ENCODE data around the gene PIPOX. TPM values are rescaled to one million over a fixed set of nuclear protein-coding genes. Genes with fewer than 3 reads are reported as not detected.
A peak's percentile ranks its signal among the peaks of the same experiment; 100 is the strongest.

The PIPOX gene, protein sequence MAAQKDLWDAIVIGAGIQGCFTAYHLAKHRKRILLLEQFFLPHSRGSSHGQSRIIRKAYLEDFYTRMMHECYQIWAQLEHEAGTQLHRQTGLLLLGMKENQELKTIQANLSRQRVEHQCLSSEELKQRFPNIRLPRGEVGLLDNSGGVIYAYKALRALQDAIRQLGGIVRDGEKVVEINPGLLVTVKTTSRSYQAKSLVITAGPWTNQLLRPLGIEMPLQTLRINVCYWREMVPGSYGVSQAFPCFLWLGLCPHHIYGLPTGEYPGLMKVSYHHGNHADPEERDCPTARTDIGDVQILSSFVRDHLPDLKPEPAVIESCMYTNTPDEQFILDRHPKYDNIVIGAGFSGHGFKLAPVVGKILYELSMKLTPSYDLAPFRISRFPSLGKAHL
- 1.1 TPM for total RNA-seq
- long read RNA-seq, result 0 reads

DNA sequence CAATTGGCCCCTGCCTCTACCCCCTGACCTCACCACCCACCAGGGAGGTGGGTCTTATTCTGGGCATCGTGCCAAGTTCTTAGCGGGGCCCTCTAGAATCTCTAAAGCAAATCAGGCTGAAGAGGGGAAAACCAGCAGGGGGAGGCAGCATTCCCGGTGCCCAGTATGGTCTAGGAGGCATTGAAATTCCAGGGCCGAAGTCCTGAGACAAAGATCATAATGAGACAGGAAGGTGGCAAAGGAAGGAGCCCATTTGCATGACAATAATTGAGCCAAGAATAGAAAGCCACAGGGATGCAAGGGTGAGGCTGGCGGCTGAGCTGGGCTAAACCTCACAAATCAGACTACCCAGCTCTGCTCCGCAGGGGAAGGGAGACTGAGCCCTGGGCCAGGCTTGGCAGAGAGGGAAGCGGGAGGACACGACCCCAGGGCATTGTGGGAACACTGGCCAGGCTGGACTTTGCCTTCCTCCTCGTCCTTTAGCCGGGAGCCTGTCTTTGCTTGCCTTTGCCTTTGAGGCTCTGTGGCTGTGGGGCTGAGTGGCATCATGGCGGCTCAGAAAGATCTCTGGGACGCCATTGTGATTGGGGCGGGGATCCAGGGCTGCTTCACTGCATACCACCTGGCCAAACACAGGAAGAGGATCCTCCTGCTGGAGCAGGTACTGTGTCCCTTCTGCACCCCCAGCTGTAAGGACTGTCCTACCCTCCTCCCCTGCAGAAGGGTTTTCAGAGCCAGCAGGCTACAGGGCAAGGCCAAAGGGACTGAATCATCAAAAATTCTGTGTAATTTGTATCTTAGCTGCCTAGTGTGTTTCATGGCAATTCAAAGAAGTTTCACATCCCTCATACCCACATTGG, at the start of gene PIPOX:
TSS of gene PIPOX (plus strand) at position 463 of the 860 bp plus-strand sequence. CDS start at position 548, 85 bp downstream.
- ATAC-seq (peak; percentile 59), DNase-seq (ENCODE audit: missing footprints) (peak; percentile 55)
- intact Hi-C loops (cut with DNase I), result no loop called here

DNA sequence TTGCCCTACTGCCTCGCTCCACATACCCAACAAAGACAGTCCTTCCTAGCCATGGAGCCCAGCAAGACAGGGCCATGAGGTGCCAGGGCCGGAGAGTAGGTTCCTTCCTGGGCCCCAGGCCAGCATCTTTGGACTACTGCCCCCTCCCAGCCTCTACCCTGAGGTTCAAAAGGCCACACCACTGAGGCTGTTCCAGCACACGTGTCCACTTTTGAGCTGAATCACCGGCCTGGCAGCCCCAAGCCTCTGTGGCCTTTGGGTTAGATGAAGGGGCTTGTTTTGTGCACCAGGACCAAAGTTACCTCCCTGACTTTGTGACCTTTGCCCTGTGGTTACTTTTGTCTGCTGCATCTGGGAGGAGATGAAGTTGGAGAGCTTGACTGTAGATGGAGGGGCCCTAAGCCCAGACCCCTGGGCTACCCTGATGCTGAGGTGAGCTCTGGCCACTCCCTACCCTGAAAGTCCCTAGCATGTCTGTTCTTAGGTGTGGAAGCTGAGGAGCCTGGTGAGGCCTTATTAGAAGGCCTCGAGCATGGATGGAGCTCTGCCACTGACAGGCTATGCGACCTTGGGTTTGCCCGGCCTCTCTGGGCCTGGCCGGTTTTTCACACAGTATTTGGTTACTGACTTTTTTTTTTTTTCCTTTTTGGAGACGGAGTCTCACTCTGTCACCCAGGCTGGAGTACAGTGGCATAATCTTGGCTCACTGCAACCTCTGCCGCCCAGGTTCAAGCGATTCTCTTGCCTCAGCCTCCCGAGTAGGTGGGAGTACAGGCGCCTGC, 49.1 kb upstream of the PIPOX start:
- intact Hi-C loops (cut with DNase I), result no loop called here
- ATAC-seq (no peak), DNase-seq (ENCODE audit: missing footprints) (no peak)

DNA sequence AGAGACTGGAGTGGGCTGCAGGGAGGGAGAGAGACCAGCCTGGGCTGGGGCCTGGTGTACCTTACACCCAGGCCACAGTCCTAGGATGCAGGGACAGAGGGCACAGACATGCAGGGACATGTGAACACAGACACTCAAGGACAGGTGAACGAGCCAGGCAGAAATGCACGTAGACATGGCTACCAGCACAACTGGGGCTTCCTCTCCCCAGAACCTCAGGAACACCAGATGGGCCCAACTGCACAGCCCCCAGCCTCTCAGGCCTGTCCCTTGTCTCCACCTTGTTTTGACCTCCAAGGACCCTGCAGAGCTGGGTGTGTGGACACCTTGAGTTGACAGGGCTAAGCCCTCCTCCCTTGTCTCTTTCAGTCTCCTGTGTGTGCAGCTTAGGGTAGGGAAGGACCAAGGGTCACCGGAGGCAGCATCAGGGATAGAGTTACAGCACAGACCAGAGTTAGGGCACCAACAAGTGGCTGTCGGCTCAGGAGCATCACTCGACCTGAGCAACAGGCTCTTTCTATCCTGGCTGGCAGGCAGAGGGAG, 46.3 kb upstream of the PIPOX start:
- DNase-seq (ENCODE audit: missing footprints), result no peak
- intact Hi-C loops (cut with DNase I), result no loop called here
- no peak for ATAC-seq

DNA sequence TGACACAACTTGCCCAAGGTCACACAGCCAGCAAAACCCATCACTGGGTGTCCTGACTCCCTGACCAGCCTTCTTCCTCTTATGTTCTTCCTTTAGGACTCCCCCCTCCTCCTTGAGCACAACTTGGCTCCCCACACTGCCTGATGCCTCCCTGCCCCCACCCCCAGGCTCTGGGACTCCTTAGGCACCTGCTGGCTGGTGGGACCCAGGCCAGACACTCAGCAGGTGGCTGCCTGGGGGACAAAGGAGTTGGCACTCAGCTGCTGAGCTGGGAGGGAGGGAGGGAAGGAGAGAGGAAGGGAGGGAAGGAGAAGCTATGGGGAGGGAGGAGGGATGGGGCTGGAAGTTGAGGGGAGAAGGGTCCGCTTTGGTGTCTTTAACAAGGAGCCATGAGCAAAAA, 45.1 kb upstream of the PIPOX start:
- no peak for DNase-seq (ENCODE audit: missing footprints)

DNA sequence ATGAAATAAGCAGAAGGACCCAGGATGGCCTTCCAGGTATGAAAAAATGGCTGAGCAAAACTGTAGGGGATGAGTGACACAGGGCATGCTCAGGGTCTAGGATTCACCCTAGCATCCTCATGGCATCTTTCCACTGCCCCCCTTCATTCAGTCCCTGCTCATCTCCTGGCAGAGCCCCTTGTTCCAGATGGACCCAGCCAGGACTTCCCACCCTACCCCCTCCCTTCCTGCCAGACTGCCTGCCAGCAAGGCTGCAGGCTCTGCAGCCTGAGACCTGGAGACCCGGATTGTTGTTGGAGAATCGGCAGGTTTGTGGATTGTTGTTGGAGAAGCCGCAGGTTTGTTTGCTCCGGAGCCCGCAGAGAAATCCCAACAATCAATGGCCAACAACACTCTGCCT, 43.7 kb upstream of the PIPOX start:
- ATAC-seq (no peak), DNase-seq (ENCODE audit: missing footprints) (no peak)
- intact Hi-C loops (cut with DNase I), result no loop called here

More for the DNA sequence above, 45.1 kb upstream of the PIPOX start:
- intact Hi-C loops (cut with DNase I), result no loop called here
- ATAC-seq, result no peak

DNA sequence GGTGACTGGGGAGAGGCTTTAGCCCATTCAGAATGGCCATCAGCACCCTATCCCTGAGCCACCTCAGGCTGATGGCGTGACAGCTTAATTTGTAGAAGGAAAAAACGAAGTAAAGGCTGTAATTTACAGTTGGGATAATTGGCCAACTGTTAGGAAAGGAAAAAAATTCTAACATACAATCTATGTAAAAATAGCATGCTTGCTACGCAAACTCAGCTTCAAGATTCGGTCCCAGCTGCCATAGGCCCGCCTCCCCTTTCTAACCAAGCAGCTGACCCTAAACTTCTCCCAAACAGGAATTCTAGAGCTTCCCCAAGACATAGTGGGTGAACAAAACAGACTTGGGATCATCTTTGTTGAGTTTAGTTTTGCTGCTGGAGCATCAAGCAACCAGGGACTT, 42.0 kb upstream of the PIPOX start:
- no peak for ATAC-seq
- DNase-seq (ENCODE audit: missing footprints), result no peak
- intact Hi-C loops (cut with DNase I), result no loop called here

- ATAC-seq (no peak), DNase-seq (ENCODE audit: missing footprints) (no peak)
- intact Hi-C loops (cut with DNase I), result no loop called here
Measured at GRCh38 chr17:29002811-29003210, 40.1 kb upstream of the PIPOX start.

DNA sequence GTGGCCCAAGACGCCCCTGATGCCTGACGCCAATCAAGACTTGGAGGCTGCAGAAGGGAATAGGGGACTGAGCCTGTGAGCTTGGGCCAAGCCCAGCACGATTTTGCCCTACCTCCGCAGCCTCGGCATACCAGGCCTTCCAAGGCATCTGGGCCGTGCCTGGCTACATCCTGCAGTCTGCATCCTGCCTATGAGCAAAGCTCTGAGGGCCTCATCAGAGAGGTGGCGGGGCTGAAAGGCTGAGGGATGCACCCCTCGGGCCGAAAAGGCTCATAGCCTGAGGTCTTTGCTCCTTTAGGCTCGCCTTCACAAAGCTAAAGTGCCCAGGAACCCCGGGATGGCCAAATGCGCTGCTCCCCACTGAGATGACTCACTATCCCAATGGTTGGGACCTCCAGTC, 39.7 kb upstream of the PIPOX start:
- ATAC-seq (no peak), DNase-seq (ENCODE audit: missing footprints) (no peak)
- intact Hi-C loops (cut with DNase I), result no loop called here

- DNase-seq (ENCODE audit: missing footprints) (no peak), ATAC-seq (no peak)
- intact Hi-C loops (cut with DNase I), result no loop called here
Measured at GRCh38 chr17:29004081-29004692, 38.8 kb upstream of the PIPOX start.

DNA sequence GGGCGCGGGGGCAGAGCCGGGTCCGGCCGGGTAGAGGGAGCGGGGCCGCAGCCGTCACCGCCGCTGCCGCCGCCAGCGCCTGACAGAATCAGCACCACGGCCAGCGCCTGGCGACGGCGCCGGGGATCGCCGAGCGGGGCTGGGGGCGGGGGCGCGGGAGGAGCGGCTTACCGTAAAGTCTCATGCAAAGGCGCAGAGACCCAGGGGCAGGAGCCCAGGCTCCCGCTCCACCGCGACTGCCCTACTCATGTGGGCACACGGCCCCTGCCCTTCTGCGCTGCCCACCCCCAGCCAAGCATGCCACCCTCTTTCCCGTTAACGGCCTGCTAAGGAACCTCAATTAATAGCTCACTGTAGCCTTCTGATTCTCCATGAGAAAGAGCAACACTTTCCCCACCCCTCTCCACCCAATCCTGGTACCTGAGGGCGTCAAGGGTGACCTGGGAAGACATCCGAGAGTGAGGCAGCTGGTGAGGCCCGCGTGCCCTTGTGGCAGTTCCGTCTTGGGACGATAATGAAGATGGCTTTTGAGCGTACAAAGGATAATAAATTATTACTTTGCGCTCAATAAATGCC, 36.9 kb upstream of the PIPOX start, which contains the start of gene SEZ6:
TSS of gene SEZ6 (minus strand) at position 98 of the 576 bp plus-strand sequence. CDS start 164 bp downstream, outside the sequence.
- DNase-seq (ENCODE audit: missing footprints), result peak; percentile 83
- intact Hi-C loops (cut with DNase I), result no loop called here
- peak; percentile 89 for ATAC-seq

DNA sequence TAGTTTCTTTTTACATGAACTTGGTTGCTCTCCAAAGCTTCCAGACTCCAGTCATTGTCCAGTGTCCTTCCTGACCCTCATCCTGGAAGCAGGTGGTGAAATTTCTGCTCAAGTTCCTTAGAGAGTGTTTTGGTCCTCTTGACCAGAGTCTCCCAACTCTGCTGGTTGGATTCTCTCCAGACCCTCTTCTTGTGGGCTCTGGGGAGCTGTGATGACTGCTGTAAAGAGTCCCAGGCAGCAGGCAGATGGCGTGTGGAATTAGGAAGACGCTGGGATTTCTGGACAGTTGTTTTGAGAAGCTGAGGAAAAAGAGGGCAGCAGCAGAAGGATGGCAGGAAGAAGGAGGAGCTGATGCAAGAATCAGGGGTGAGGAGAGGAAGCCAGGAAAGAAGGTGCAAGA, 35.5 kb upstream of the PIPOX start:
- intact Hi-C loops (cut with DNase I), result no loop called here
- no peak for DNase-seq (ENCODE audit: missing footprints)
- ATAC-seq, result no peak

DNA sequence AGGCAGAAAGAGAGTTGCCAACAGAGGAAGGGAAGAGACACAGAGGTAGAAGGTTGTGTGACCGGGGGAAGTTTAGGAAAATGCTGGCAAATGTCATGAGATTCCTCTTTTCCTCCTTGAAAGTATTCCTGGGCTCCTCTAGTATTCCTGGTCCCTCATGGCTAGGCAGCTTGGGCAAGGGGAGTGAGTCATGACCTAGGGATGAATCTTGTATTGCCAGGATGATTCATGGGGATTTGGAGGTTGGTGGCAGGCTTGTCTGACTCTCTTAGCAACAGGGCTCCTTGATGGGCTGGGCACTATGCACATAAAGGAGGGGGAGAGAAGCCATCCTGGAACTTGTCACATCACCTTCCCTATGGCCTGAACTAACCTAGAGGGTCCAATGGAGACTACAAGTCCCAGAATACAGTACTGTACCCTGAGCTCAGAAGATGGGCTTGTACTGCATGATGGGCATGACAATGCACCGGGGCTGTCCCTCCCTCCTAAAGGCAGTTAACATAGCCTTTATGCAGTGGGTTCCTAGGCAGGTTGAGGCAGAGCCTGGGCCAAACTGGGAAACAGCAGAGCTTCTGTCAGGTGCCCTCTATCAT, 35.0 kb upstream of the PIPOX start:
- no peak for ATAC-seq

GRCh38 chr17:29008591-29008990, 34.4 kb upstream of the PIPOX start:
- DNase-seq (ENCODE audit: missing footprints) (no peak), ATAC-seq (no peak)
- intact Hi-C loops (cut with DNase I), result no loop called here

More for the DNA sequence above, 35.0 kb upstream of the PIPOX start:
- intact Hi-C loops (cut with DNase I), result no loop called here
- DNase-seq (ENCODE audit: missing footprints), result no peak

- intact Hi-C loops (cut with DNase I), result no loop called here
- DNase-seq (ENCODE audit: missing footprints) (no peak), ATAC-seq (no peak)
Measured at GRCh38 chr17:29010129-29010528, 32.8 kb upstream of the PIPOX start.

- DNase-seq (ENCODE audit: missing footprints) (no peak), ATAC-seq (no peak)
- intact Hi-C loops (cut with DNase I), result no loop called here
Measured at GRCh38 chr17:29010586-29010985, 32.4 kb upstream of the PIPOX start.

DNA sequence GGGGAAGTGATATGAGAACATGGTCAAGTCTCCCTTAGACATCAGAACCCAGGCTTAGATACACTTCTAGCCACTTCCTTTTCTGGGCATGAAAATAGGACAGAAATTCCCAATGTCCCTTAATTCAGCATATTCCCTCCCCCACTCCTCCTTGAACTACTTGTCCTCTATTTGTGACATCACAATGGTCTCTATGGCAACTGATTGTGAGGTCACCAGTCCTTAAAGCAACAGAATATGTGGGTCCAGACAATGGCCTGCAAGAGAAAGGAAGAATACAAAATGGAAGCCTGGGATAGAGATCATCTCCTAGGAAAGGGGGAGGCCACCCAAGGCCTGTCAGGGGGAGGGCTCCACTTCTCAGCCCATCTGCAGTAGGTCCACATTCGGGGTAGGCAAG, 30.4 kb upstream of the PIPOX start:
- intact Hi-C loops (cut with DNase I), result no loop called here
- ATAC-seq (no peak), DNase-seq (ENCODE audit: missing footprints) (no peak)

DNA sequence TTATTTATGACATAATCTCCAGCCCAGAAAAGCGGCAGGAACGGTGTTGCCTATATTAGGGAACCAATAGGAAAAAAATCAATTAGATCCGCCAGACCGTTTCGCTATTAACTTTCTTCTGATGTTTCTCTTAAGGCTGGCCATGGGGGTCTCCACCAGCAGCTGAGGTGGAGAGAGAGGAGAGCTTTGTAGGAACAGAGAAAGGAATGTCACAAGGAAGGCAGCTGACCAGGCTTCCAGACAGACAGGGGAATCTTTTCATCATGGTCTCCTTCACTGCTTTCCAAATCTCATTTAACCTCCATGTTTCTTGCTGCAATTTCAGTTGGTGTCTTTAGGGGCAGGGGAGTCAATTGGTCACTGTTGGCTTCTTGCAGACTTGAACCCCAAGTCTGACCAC, 28.2 kb upstream of the PIPOX start:
- no peak for DNase-seq (ENCODE audit: missing footprints)
- ATAC-seq, result no peak
- intact Hi-C loops (cut with DNase I), result no loop called here
